HG03442 (cell line): ENCODE measurements around the gene SLC6A11.

Experiments used
- ATAC-seq: cut with Tn5 transposase; IDR thresholded peaks from one replicate; pipeline ENCODE4 v1.9.1; 2021; ENCODE audit warnings: mild to moderate bottlenecking, moderate library complexity; ENCODE audit not compliant: unreplicated experiment

The SLC6A11 gene

DNA sequence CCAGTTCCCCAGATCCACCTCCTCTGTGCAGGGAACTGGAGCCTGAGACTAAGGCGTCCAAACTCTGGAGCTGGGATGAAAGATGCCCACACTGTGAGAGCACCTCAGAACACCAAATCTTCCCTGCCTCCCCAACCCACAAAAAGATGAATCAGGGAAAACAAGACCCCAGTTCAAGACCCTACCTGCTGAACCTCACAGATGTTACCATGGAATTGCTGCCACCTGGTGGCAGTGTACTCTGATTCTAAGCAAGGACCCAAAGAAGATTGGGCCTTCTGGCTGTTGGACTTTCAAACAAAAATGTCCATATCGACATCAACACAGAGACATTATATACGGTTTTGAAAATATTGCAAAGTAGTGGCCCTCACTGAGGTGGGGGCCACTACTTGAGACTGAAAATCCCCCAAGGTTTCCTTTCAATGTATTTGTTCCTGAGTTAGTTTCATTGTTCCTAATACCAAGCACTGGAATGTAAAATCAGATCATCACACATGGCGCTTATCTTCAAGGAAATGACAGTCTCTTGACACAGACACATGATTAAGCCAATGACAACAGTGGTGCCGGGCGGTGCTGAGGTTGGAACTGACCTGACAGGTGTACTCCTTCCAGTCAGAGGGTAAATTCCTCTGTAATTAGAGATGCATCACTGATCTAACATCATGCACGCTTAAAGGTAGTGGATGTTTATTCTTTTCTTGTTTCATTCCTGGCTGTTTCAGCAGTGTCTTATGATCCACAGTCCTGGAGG, 67.6 kb downstream of the SLC6A11 start:
- no peak for ATAC-seq

DNA sequence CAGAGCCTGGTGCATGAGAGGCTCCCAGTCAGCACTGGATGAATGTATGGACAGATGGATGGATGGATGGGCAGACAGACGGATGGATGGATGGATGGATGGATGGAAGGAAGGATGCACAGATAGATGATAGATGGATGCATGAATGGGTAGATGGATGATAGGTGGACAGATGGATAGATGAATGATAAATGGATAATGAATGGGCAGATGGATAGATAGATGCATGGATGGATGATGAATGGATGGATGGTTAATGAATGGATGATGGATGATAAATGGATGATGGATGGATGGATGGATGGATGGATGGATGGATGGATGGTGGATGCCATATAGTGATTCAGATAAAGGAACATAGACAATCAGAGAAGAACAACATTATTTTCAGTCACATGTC, 71.0 kb downstream of the SLC6A11 start:
- ATAC-seq, result no peak

DNA sequence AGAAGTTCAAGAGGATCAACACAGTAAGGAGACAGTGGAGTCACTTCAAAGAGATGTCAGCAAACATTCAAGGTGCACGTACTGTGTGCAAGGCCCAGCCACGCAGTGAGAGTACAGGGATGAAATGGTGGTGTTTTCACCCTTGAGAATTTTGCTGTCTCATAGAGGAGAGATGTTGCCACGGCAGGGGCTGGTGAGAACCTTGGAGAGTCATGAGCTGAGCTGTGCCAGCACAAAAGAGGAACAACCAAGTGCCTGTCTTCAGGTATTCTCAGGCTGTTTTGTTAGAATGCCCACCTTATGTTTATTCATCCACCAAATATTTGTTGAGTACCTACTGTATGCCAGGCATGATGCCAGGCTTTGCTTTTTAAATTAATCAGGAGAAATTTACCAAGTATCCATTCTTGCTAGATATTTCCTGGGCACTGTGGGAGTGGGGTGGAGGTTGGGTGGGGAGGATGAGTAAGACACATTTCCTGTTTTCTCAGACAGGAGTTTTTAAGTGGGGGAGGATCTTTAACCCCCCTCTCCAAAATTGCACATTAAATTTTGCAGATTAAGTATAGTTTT, 72.6 kb downstream of the SLC6A11 start:
- no peak for ATAC-seq

DNA sequence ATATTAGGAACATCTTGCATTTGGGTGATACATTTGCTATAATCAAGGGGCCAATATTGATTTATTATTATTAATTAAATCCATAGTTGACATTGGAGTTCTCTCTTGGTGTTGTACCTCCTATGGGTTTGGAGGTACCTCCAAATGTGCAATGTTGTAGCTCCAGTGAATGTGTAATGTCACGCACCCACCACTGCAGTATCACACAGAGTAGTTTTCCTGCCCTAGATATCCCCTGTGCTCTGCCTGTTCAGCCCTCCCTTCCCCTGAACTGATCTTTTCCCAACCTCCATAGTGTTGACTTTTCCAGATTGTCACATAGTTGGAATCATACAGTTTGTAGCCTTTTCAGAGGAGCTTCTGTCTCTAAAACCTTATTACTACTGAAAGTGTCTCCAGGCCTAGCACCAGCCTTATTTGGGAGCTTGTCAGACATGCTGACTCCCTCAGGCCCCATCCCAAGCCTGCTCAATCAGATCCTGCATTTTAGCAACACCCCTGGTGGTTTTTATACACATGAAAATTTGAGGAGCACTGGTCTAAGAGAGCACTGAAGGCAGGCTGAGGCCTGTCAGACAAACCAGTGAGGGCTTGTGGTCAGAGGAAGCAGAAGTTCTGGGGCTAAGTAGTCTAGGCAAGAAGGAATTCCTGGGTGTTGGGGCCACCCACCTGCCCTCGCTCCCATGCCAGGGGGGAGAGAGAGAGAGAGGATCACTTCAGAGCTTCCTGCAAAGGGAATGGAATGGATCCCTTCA, 73.4 kb downstream of the SLC6A11 start:
- ATAC-seq, result no peak

DNA sequence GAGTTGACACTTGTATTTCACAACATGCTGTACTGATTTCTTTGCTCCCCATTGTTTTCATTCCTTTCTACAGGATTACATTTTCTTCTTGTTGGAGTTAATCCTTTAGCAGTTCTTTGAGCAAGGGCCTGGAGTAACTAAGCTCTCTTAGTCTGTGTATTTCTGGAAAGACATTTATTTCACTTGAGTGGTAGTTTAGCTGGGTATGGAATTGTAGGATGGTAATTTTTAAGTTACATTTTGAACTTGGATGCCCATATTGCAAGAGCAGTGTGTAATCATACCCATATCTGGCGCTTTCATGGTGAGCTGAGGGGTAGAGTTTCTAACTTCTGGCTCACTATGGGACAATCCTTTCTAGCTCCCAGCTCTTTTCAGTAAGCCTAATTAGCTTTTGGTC, 74.6 kb downstream of the SLC6A11 start:
- no peak for ATAC-seq

DNA sequence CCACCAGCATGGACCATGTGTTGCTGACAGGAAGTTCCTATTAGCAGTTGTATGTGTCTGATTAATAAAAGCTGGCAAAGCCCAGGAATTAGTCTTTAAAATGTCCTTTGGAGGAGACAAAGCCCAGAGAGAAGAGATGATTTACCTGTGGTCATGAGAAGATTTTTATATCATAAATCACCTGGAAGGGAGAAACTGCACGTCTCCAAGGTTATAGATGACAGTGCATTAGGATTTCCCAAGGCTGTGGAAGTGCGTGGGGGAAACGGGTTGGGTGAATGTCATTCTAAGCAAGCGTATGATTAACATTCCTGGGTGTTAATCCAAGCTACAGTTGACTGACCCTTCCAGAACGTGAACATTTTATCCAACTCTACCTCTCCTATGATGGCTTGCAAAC, 76.6 kb downstream of the SLC6A11 start:
- no peak for ATAC-seq

DNA sequence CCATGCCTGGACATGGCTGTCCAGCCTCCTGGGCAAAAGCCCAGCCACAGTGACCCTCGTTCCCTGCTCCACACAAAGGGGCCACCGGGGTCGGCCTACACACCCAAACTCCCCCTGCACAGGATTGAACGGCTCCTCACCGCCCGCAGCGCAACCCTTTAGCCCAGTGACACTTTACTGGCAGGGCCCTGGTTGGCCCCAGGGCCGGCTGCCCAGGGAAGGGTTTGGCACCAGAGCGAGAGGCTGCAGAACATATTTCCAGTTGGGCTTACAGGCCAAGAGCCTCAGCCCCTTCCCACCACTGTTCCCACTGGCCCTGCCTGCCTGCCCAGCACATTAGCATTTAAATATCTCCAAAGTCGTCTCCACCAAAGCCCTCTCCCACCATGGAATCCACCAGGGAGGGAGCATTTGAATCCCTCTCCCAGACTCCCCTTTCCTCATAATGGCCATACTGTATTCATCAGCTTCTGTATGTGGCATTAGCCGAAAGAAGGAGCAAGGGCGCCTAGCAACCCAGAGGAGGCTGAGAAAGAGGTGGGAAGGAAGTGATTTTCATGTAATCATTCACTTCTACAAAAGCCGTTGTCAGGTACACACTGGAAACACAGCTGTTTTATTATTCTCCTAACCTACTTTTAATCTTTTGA, 85.4 kb downstream of the SLC6A11 start:
- no peak for ATAC-seq

DNA sequence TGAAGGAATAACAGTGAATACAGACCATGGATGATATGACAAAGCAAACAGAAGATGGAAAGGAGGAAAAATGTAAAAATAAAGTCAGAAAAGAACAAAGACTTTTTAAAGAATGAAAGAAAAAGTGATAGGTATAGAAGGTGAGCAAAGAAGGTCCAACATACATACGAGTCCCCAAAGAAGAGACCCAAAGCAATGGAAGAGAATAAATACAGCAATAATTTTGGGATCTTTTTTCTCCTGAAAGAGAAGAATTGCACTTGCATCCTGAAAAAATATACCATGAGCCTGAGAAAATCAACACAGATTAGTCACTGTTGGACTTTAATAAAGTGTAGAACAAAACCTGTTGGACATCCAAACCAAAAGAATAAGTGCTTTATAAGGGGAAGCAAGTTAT, 91.2 kb downstream of the SLC6A11 start:
- no peak for ATAC-seq

DNA sequence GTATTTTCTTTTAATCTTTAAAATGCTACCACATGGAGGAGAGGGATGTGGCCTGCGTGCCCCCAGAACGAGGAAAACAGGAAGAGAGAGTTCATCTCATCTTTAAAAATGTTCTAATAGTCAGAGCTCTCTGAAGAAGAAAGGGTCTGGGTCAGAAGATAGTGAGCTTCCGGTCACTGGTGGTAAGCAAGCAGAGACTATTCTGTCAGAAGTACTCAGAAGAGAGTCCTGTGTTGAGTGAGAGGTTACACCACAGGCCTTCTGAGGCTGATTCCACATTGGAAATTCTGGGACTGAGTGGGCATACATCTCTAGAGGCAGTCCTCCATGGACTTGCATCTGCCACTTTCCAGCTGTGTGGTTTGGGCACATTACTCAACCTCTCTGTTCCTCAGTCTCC, 94.3 kb downstream of the SLC6A11 start:
- no peak for ATAC-seq

DNA sequence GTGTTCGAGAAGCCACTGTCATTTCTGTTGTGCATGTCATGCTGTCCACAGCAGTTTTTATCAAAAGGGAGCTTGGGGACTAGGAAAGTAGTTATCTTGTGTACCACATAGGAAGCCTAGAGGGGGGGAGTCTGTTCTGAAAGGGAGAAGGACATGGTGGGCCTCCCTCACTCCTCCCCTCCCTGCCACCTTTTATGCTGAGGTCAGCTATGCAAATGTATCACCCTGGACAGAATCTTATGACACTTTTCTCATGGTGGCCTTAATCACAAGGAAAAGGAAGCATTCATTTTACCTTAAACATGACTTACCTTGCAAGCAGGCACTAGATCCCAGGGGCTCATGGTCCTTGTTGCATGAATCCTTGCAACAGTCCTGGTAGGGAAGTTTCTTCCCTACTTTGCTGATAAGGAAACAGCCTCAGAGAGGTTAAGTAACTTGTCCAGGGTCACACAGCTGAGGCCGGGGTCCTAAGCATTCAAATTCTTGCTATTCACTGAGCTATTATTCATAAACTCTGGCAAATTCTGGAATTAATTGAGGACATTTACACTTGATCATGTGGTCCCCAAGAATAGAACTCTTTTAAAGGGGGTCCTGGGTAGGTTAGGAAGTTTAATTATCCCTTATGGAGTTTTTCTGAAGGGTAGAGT, 95.4 kb downstream of the SLC6A11 start:
- no peak for ATAC-seq

DNA sequence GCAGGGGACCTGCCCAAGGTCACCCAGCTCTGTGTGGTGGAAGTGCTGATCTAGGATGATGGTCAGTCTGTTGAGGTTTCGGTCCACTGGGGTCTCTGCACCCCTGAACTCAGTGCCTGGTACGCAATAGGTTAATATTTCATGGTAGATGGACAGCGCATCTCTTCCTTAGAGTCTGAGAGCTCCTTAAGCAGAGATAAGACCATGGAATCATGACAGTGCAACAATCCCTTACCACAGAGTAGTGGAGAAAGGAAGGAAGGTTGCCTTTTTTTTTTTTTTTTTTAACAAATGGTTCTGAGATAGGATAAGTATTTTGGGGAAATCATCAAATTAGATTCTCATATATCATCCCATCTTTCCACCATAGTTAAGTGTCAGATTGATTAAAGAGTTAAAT, 96.8 kb downstream of the SLC6A11 start:
- no peak for ATAC-seq

DNA sequence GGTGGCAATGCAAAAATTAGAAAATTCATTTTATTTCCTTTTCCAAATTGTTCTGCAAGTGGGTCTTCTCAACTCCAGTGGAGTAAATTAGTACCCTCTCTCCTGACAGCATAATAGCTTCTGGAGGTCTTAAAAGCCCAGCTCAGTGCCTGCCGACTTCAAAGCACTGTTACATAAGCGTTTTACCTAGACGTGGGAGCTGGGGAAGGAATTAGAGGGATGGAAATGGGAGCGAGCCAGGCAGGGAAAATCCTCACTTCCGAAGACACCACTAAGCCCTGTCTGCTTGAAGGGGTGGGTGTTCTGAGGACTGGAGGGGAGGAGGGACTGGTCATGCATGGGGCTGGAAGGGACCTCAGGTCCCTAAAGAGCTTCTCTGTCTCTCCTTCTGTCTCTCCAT, 99.3 kb downstream of the SLC6A11 start:
- no peak for ATAC-seq

DNA sequence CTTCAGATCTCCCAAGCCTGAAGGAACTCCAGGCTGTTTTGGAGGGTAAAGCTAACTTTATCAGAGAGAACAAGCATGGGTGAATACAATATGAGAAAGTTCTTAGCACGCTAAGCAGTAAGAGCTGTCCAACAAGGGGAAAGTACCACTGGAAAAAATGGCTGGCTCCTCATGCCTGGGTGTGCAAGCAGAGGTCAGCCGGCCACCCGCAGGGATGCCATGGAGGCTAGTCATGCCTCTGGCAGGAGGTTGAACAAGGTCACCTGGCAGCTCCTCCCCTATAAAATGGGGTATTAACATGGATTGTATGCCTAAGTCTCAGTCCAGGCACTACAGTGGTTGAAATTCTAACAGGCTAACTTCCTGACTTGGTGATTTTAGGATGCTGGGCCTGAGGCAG, 101.1 kb downstream of the SLC6A11 start:
- ATAC-seq, result no peak

DNA sequence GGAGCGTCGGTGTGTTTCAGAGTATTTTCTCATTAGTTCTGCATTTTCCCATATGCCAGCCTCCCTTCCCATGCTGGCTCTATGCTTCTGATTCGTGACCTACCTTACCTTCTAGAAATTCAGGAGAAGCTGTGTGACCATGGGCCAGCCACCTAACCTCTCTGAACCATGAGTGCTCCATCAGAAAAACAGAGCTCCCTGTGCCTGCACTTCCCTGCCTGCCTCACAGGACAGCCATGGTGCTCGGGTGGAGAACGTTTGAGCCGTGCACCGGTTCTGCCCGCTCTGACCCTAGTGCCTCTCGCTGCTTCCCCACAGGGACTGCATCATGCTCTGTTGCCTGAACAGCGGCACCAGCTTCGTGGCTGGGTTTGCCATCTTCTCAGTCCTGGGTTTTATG, 102.0 kb downstream of the SLC6A11 start:
- no peak for ATAC-seq

DNA sequence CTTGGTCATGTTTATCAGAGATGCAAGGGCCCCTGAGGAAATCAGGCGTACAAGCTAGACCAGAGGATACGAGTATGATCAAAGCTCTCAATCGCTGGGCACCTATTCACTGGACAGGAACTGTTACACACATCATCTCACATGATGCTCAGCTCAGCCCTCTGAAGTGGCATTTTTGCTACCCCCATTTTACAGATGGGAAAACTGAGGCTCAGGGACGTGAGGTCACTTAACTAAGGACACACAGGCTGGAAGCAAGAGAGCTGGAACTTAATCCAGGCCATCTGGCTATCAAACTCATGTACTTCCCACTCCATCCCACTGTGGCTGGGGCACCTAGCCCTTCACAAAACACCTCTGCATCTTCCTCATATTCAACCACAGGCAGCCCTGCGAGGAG, 103.6 kb downstream of the SLC6A11 start:
- ATAC-seq, result no peak

DNA sequence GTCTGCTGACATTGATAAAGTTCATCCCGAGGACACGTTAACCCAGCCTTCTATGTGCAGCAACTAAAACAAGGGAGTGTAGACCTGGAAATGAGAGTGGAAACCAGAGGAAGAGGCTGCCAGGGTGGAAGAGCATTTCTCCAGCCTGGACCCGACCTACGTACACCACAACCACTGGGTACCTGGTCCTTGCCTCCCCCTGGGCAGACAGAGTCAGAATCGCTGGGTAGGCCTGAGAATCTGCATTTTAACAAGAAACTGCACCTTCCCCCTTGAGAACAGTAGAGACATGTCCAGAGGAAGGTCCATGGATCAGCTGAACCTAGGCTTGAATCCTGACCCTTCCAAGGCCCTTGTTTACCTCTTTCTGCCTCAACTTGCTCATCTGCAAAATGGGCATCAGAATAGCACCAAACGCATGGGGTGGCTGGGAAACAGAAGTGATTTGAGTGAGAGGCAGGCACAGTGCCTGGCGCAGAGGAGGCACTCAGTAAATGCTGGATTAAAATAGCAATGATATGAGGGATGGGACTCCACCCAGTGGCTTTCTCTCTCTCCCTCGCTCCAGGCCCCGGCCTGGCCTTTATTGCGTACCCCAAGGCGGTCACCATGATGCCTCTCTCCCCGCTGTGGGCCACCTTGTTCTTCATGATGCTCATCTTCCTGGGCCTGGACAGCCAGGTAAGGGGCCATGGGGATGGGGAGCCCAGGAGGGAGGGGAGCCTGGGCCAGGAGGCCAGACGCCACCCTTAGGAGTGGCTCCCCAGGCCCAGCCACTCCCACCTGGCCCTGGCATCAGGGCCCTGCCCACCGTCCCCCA, 109.6 kb downstream of the SLC6A11 start:
- no peak for ATAC-seq

DNA sequence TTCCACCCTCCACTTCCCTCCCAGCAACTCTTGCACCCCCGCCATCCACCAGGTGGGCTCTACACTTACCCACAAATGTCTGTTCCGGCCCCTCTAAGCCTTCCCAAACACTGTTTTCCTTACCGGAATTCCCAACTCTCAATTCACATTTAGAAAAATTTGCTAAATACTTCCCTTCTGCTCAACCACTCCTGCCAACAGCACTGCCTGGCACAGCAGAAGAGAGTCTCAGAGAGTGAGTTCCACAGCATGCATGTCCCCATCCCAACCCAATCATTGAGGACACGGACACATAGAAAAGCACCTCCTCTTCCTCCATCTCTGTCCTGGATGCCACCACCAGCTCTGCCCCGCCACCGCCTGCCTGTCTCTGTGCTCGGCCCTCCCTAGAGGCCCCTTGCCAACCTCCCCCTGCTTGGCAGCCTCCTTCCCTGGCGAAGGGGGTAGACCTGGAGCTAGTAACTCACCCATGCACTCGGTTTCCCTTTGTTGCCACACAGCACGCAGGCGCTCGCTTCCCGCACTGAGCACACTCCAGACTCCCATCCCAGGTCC, 110.3 kb downstream of the SLC6A11 start:
- ATAC-seq, result no peak

DNA sequence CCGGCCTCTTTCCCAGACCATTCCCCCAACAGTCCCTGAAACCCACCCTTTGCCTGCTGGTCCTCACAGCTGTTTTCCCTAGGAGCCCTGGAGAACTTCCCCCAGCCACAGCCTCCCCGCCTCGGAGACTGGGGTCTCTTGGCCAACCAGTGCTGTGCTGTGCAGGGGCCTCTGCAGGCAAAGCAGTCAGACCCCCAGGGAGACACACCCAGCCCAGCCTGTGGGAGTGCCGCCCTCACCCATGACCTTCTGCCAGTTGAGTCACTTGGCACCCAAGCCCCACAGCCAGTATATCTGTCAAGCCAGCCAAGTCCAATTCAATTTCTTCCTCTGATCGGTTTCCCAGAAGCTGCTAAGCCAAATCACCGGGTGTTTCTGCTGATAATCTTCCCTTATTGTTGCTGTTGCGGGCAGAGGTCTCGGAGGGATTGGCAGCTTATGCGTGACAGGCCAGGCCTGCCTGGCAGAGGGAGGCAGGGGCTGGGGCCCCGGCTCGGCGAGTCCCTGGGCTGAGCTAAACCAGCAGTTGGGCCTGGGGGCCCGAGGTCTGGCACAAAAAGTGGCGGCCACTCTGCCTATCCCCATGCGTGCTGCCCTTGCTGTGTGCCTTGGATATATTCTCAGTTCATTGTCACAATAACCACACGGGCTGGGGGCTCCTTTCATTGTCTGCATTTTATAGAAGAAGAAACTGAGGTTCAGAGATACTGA, 110.9 kb downstream of the SLC6A11 start:
- no peak for ATAC-seq

DNA sequence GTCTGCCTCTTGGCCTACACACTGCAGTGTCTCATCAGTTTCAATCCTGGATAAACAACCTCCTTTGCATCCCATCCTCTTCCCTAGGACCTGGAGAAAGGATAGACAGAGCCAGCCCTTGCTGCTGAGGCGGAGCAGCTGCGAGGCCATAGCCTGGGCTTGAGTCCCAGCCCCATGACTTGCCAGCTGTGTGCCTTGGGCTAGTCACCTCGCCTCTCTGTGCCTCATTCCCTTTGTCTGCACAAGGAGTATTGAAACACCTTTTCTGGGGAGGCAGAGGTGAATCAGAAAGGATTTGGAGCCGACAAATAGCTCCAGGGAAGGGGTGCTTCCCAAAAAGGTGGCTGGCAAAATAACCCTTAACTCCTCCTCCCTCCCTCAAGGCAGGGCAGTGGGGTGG, 111.5 kb downstream of the SLC6A11 start:
- no peak for ATAC-seq
